Measurements from ENCODE around the gene SYNE1.

SYNE1 gene

GRCh38 chr6:152093711-152094110 lies 543.5 kb downstream of the SYNE1 start:
- no peak overlapping the region for H3K4me3 ChIP-seq (ENCODE audit: insufficient read depth, low read depth, low read length, poor library complexity, severe bottlenecking)
- no peaks in the 10 kb centered on the region for H3K9me3 ChIP-seq (ENCODE audit: control insufficient read depth, low read length)
- no peaks in the 10 kb centered on the region for H3K27me3 ChIP-seq (replicated peaks; ENCODE audit: control insufficient read depth, insufficient read depth, low read length, poor library complexity, severe bottlenecking)
- no peaks in the 10 kb centered on the region for H3K36me3 ChIP-seq (ENCODE audit: control insufficient read depth, insufficient read depth, low read length)
- H3K27ac ChIP-seq (ENCODE audit: insufficient read depth, low read length, poor library complexity, severe bottlenecking) = no peak overlapping the region
- DNase-seq = no peak
- H3K4me1 ChIP-seq (ENCODE audit: control insufficient read depth, insufficient read depth, low read length, poor library complexity, severe bottlenecking) = no peaks in the 10 kb centered on the region

GRCh38 chr6:152091851-152092341 lies 545.3 kb downstream of the SYNE1 start:
- Histone ChIP-seq H3K4me3 (ENCODE audit: insufficient read depth, low read depth, low read length, poor library complexity, severe bottlenecking) (no peak overlapping the region), H3K27ac (ENCODE audit: insufficient read depth, low read length, poor library complexity, severe bottlenecking) (no peak overlapping the region), H3K36me3 (ENCODE audit: control insufficient read depth, insufficient read depth, low read length) (no peaks in the 10 kb centered on the region), H3K4me1 (ENCODE audit: control insufficient read depth, insufficient read depth, low read length, poor library complexity, severe bottlenecking) (no peaks in the 10 kb centered on the region), H3K9me3 (ENCODE audit: control insufficient read depth, low read length) (no peaks in the 10 kb centered on the region), H3K27me3 (replicated peaks; ENCODE audit: control insufficient read depth, insufficient read depth, low read length, poor library complexity, severe bottlenecking) (no peaks in the 10 kb centered on the region)
- DNase-seq = no peak

- no peaks in the 10 kb centered on the region for H3K27me3 ChIP-seq (replicated peaks; ENCODE audit: control insufficient read depth, insufficient read depth, low read length, poor library complexity, severe bottlenecking)
- no peak for DNase-seq
- H3K4me3 ChIP-seq (ENCODE audit: insufficient read depth, low read depth, low read length, poor library complexity, severe bottlenecking) = no peak overlapping the region
- no peaks in the 10 kb centered on the region for H3K36me3 ChIP-seq (ENCODE audit: control insufficient read depth, insufficient read depth, low read length)
- H3K27ac ChIP-seq (ENCODE audit: insufficient read depth, low read length, poor library complexity, severe bottlenecking) = no peak overlapping the region
- no peaks in the 10 kb centered on the region for H3K4me1 ChIP-seq (ENCODE audit: control insufficient read depth, insufficient read depth, low read length, poor library complexity, severe bottlenecking)
- no peaks in the 10 kb centered on the region for H3K9me3 ChIP-seq (ENCODE audit: control insufficient read depth, low read length)
These were observed 546.0 kb downstream of the SYNE1 start for GRCh38 chr6:152091201-152091600.

GRCh38 chr6:152089992-152090391 lies 547.2 kb downstream of the SYNE1 start:
- no peak for DNase-seq
- H3K4me1 ChIP-seq (ENCODE audit: control insufficient read depth, insufficient read depth, low read length, poor library complexity, severe bottlenecking) = no peaks in the 10 kb centered on the region
- H3K9me3 ChIP-seq (ENCODE audit: control insufficient read depth, low read length) = no peaks in the 10 kb centered on the region

GRCh38 chr6:152087701-152088100 lies 549.5 kb downstream of the SYNE1 start:
- Histone ChIP-seq H3K4me3 (ENCODE audit: insufficient read depth, low read depth, low read length, poor library complexity, severe bottlenecking) (no peak overlapping the region), H3K4me1 (ENCODE audit: control insufficient read depth, insufficient read depth, low read length, poor library complexity, severe bottlenecking) (no peaks in the 10 kb centered on the region), H3K27ac (ENCODE audit: insufficient read depth, low read length, poor library complexity, severe bottlenecking) (no peak overlapping the region), H3K9me3 (ENCODE audit: control insufficient read depth, low read length) (no peaks in the 10 kb centered on the region), H3K27me3 (replicated peaks; ENCODE audit: control insufficient read depth, insufficient read depth, low read length, poor library complexity, severe bottlenecking) (no peaks in the 10 kb centered on the region), H3K36me3 (ENCODE audit: control insufficient read depth, insufficient read depth, low read length) (no peaks in the 10 kb centered on the region)
- DNase-seq = no peak

More at GRCh38 chr6:152089992-152090391, 547.2 kb downstream of the SYNE1 start:
- no peak overlapping the region for H3K4me3 ChIP-seq (ENCODE audit: insufficient read depth, low read depth, low read length, poor library complexity, severe bottlenecking)
- H3K27ac ChIP-seq (ENCODE audit: insufficient read depth, low read length, poor library complexity, severe bottlenecking) = no peak overlapping the region
- H3K36me3 ChIP-seq (ENCODE audit: control insufficient read depth, insufficient read depth, low read length) = no peaks in the 10 kb centered on the region
- H3K27me3 ChIP-seq (replicated peaks; ENCODE audit: control insufficient read depth, insufficient read depth, low read length, poor library complexity, severe bottlenecking) = no peaks in the 10 kb centered on the region

- Histone ChIP-seq H3K4me3 (ENCODE audit: insufficient read depth, low read depth, low read length, poor library complexity, severe bottlenecking) (no peak overlapping the region), H3K27ac (ENCODE audit: insufficient read depth, low read length, poor library complexity, severe bottlenecking) (no peak overlapping the region), H3K9me3 (ENCODE audit: control insufficient read depth, low read length) (no peaks in the 10 kb centered on the region), H3K36me3 (ENCODE audit: control insufficient read depth, insufficient read depth, low read length) (no peaks in the 10 kb centered on the region), H3K4me1 (ENCODE audit: control insufficient read depth, insufficient read depth, low read length, poor library complexity, severe bottlenecking) (no peaks in the 10 kb centered on the region), H3K27me3 (replicated peaks; ENCODE audit: control insufficient read depth, insufficient read depth, low read length, poor library complexity, severe bottlenecking) (no peaks in the 10 kb centered on the region)
- DNase-seq = no peak
These were observed 550.1 kb downstream of the SYNE1 start for GRCh38 chr6:152087096-152087495.

- Histone ChIP-seq H3K27me3 (replicated peaks; ENCODE audit: control insufficient read depth, insufficient read depth, low read length, poor library complexity, severe bottlenecking) (no peaks in the 10 kb centered on the region), H3K9me3 (ENCODE audit: control insufficient read depth, low read length) (no peaks in the 10 kb centered on the region), H3K4me1 (ENCODE audit: control insufficient read depth, insufficient read depth, low read length, poor library complexity, severe bottlenecking) (no peaks in the 10 kb centered on the region), H3K36me3 (ENCODE audit: control insufficient read depth, insufficient read depth, low read length) (no peaks in the 10 kb centered on the region), H3K4me3 (ENCODE audit: insufficient read depth, low read depth, low read length, poor library complexity, severe bottlenecking) (no peak overlapping the region), H3K27ac (ENCODE audit: insufficient read depth, low read length, poor library complexity, severe bottlenecking) (no peak overlapping the region)
- DNase-seq = no peak
These were observed 550.8 kb downstream of the SYNE1 start for GRCh38 chr6:152086223-152086873.

- Histone ChIP-seq H3K4me1 (ENCODE audit: control insufficient read depth, insufficient read depth, low read length, poor library complexity, severe bottlenecking) (no peaks in the 10 kb centered on the region), H3K27ac (ENCODE audit: insufficient read depth, low read length, poor library complexity, severe bottlenecking) (no peak overlapping the region), H3K27me3 (replicated peaks; ENCODE audit: control insufficient read depth, insufficient read depth, low read length, poor library complexity, severe bottlenecking) (no peaks in the 10 kb centered on the region), H3K4me3 (ENCODE audit: insufficient read depth, low read depth, low read length, poor library complexity, severe bottlenecking) (no peak overlapping the region), H3K9me3 (ENCODE audit: control insufficient read depth, low read length) (no peaks in the 10 kb centered on the region), H3K36me3 (ENCODE audit: control insufficient read depth, insufficient read depth, low read length) (no peaks in the 10 kb centered on the region)
- no peak for DNase-seq
These were observed 551.7 kb downstream of the SYNE1 start for GRCh38 chr6:152085451-152085921.

GRCh38 chr6:152078804-152079203 lies 558.4 kb downstream of the SYNE1 start:
- Histone ChIP-seq H3K4me3 (ENCODE audit: insufficient read depth, low read depth, low read length, poor library complexity, severe bottlenecking) (no peak overlapping the region), H3K27ac (ENCODE audit: insufficient read depth, low read length, poor library complexity, severe bottlenecking) (no peak overlapping the region), H3K9me3 (ENCODE audit: control insufficient read depth, low read length) (peaks cover 4% of the 10 kb centered on the region), H3K36me3 (ENCODE audit: control insufficient read depth, insufficient read depth, low read length) (no peaks in the 10 kb centered on the region), H3K4me1 (ENCODE audit: control insufficient read depth, insufficient read depth, low read length, poor library complexity, severe bottlenecking) (no peaks in the 10 kb centered on the region), H3K27me3 (replicated peaks; ENCODE audit: control insufficient read depth, insufficient read depth, low read length, poor library complexity, severe bottlenecking) (no peaks in the 10 kb centered on the region)
- no peak for DNase-seq

- Histone ChIP-seq H3K4me1 (ENCODE audit: control insufficient read depth, insufficient read depth, low read length, poor library complexity, severe bottlenecking) (no peaks in the 10 kb centered on the region), H3K27ac (ENCODE audit: insufficient read depth, low read length, poor library complexity, severe bottlenecking) (no peak overlapping the region), H3K9me3 (ENCODE audit: control insufficient read depth, low read length) (peaks cover 4% of the 10 kb centered on the region), H3K27me3 (replicated peaks; ENCODE audit: control insufficient read depth, insufficient read depth, low read length, poor library complexity, severe bottlenecking) (no peaks in the 10 kb centered on the region), H3K4me3 (ENCODE audit: insufficient read depth, low read depth, low read length, poor library complexity, severe bottlenecking) (no peak overlapping the region), H3K36me3 (ENCODE audit: control insufficient read depth, insufficient read depth, low read length) (no peaks in the 10 kb centered on the region)
- no peak for DNase-seq
These were observed 559.2 kb downstream of the SYNE1 start for GRCh38 chr6:152078001-152078400.

All from effector memory CD4-positive, alpha-beta T cell (primary cell).